Endothelial cell (in vitro differentiated cells): ENCODE data around the gene PCGF3. TPM values are rescaled to one million over a fixed set of nuclear protein-coding genes. Genes with fewer than 3 reads are reported as not detected.
"Not testable (repeated sequence)": the region's sequence is repeated elsewhere in the genome, so short reads cannot be mapped to it uniquely, and the experiment has no call there.

Source experiments
- DNase-seq: peaks from one replicate; pipeline ENCODE4 v3.0.0; 2021; ENCODE audit warnings: low spot score
- H3K27ac Mint-ChIP-seq: one replicate; pipeline ENCODE4 v1.8.0; 2021; ENCODE audit warnings: mixed read lengths, inconsistent platforms; ENCODE audit not compliant: unreplicated experiment
- H3K27me3 Mint-ChIP-seq: one replicate; pipeline ENCODE4 v1.8.0; 2021; ENCODE audit warnings: mild to moderate bottlenecking, moderate library complexity, mixed read lengths, inconsistent platforms; ENCODE audit not compliant: unreplicated experiment
- H3K36me3 Mint-ChIP-seq: one replicate; pipeline ENCODE4 v1.8.0; 2021; ENCODE audit warnings: mild to moderate bottlenecking, low read depth, mixed read lengths, inconsistent platforms; ENCODE audit not compliant: unreplicated experiment
- H3K4me1 Mint-ChIP-seq: one replicate; pipeline ENCODE4 v1.8.0; 2021; ENCODE audit warnings: mild to moderate bottlenecking, mixed read lengths, inconsistent platforms; ENCODE audit not compliant: unreplicated experiment
- H3K4me3 Mint-ChIP-seq: one replicate; pipeline ENCODE4 v1.8.0; 2021; ENCODE audit warnings: mild to moderate bottlenecking, mixed read lengths, inconsistent platforms; ENCODE audit not compliant: unreplicated experiment
- H3K9me3 Mint-ChIP-seq: one replicate; pipeline ENCODE4 v1.8.0; 2021; ENCODE audit warnings: mixed read lengths, inconsistent platforms; ENCODE audit not compliant: unreplicated experiment
- CTCF ChIP-seq: fragments of 200-600 bp; sonication (generic); IDR thresholded peaks from one replicate; pipeline ENCODE4 v1.5.0; 2021; ENCODE audit warnings: antibody characterized with exemption; ENCODE audit not compliant: unreplicated experiment
- total RNA-seq: library from RNA; stranded (reverse); fragmentation: NEBNext Ultra II Directional; extraction: Animal tissue kit (Norgen Biotek cat#: 25700); gene quantifications from one replicate; pipeline ENCODE4 v1.2.1, GENCODE V29; 2021; ENCODE audit not compliant: unreplicated experiment

The PCGF3 gene
- total RNA-seq, 1 donor from 2014 or later, result 84.5 TPM

- peaks cover 22% of the 10 kb centered on the region for H3K4me1 Mint-ChIP-seq
- H3K9me3 Mint-ChIP-seq, result no peaks in the 10 kb centered on the region
- DNase-seq, result no peak
- H3K27ac Mint-ChIP-seq, result no peak overlapping the region
- peaks cover 50% of the 10 kb centered on the region for H3K36me3 Mint-ChIP-seq
- TF ChIP-seq CTCF, result no peak
- H3K27me3 Mint-ChIP-seq, result peaks cover 10% of the 10 kb centered on the region
- no peak overlapping the region for H3K4me3 Mint-ChIP-seq
Observed at GRCh38 chr4:771464-771863, 65.8 kb downstream of the PCGF3 start.

- H3K36me3 Mint-ChIP-seq, result peaks cover 51% of the 10 kb centered on the region
- no peak for TF ChIP-seq CTCF
- peaks cover 8% of the 10 kb centered on the region for H3K27me3 Mint-ChIP-seq
- no peak for DNase-seq
- H3K27ac Mint-ChIP-seq, result no peak overlapping the region
- H3K4me1 Mint-ChIP-seq, result peaks cover 18% of the 10 kb centered on the region
- no peaks in the 10 kb centered on the region for H3K9me3 Mint-ChIP-seq
- no peak overlapping the region for H3K4me3 Mint-ChIP-seq
Observed at GRCh38 chr4:772118-772517, 66.5 kb downstream of the PCGF3 start.

- Mint-ChIP-seq H3K36me3 (peaks cover 48% of the 10 kb centered on the region), H3K4me3 (no peak overlapping the region), H3K4me1 (peaks cover 15% of the 10 kb centered on the region), H3K9me3 (no peaks in the 10 kb centered on the region), H3K27me3 (peaks cover 6% of the 10 kb centered on the region), H3K27ac (no peak overlapping the region)
- no peak for TF ChIP-seq CTCF
- DNase-seq, result no peak
Observed at GRCh38 chr4:772776-773175, 67.1 kb downstream of the PCGF3 start.

- no peak for TF ChIP-seq CTCF
- Mint-ChIP-seq H3K4me1 (peaks cover 16% of the 10 kb centered on the region), H3K4me3 (no peak overlapping the region), H3K27me3 (peaks cover 6% of the 10 kb centered on the region), H3K9me3 (no peaks in the 10 kb centered on the region), H3K36me3 (peaks cover 51% of the 10 kb centered on the region), H3K27ac (no peak overlapping the region)
- no peak for DNase-seq
Observed at GRCh38 chr4:773214-773613, 67.6 kb downstream of the PCGF3 start.

GRCh38 chr4:774419-775092 is 68.9 kb downstream of the PCGF3 start:
- H3K36me3 Mint-ChIP-seq, result peaks cover 53% of the 10 kb centered on the region
- H3K27ac Mint-ChIP-seq, result peak overlapping the region; percentile 48
- H3K4me3 Mint-ChIP-seq, result peak overlapping the region; percentile 66
- not testable (repeated sequence) for H3K27me3 Mint-ChIP-seq, DNase-seq, H3K9me3 Mint-ChIP-seq
- peaks cover 17% of the 10 kb centered on the region for H3K4me1 Mint-ChIP-seq

GRCh38 chr4:775485-775884 is 69.9 kb downstream of the PCGF3 start:
- peaks cover 51% of the 10 kb centered on the region for H3K36me3 Mint-ChIP-seq
- DNase-seq, H3K27ac Mint-ChIP-seq, H3K9me3 Mint-ChIP-seq: not testable (repeated sequence)
- H3K4me3 Mint-ChIP-seq, result peak overlapping the region; percentile 81
- peaks cover 12% of the 10 kb centered on the region for H3K27me3 Mint-ChIP-seq
- H3K4me1 Mint-ChIP-seq, result peaks cover 26% of the 10 kb centered on the region
